HUES48 (cell line): ENCODE measurements around the gene CUX1.

ENCODE experiments used
- H3K27ac ChIP-seq: one replicate; pipeline ENCODE4 v1.7.0; 2013; ENCODE audit warnings: low read depth, low read length, inconsistent platforms
- H3K27me3 ChIP-seq: 2 replicates; pipeline ENCODE4 v1.6.1; 2013; ENCODE audit warnings: mild to moderate bottlenecking, low read length; ENCODE audit not compliant: control insufficient read depth, insufficient read depth
- H3K36me3 ChIP-seq: 2 replicates; pipeline ENCODE4 v1.6.1; 2013; ENCODE audit warnings: low read length; ENCODE audit not compliant: control insufficient read depth, insufficient read depth
- H3K4me1 ChIP-seq: 2 replicates; pipeline ENCODE4 v1.6.1; 2013; ENCODE audit warnings: mild to moderate bottlenecking, low read length; ENCODE audit not compliant: control insufficient read depth, insufficient read depth
- H3K4me3 ChIP-seq: 2 replicates; pipeline ENCODE4 v1.5.1; 2013; ENCODE audit warnings: mild to moderate bottlenecking, low read depth, low read length
- H3K9ac ChIP-seq: 2 replicates; pipeline ENCODE4 v1.6.1; 2013; ENCODE audit warnings: mild to moderate bottlenecking, low read depth, low read length, moderate library complexity
- H3K9me3 ChIP-seq: 2 replicates; pipeline ENCODE4 v1.6.1; 2013; ENCODE audit warnings: low read length; ENCODE audit not compliant: control insufficient read depth, insufficient read depth

CUX1 gene

GRCh38 chr7:101902680-101903514 lies 85.5 kb downstream of the CUX1 start:
- Histone ChIP-seq H3K4me3 (no peak overlapping the region), H3K4me1 (no peaks in the 10 kb centered on the region), H3K9ac (no peak overlapping the region), H3K9me3 (no peaks in the 10 kb centered on the region), H3K27me3 (no peaks in the 10 kb centered on the region), H3K27ac (no peak overlapping the region), H3K36me3 (no peaks in the 10 kb centered on the region; the same call in 1 of the 2 replicates)

DNA sequence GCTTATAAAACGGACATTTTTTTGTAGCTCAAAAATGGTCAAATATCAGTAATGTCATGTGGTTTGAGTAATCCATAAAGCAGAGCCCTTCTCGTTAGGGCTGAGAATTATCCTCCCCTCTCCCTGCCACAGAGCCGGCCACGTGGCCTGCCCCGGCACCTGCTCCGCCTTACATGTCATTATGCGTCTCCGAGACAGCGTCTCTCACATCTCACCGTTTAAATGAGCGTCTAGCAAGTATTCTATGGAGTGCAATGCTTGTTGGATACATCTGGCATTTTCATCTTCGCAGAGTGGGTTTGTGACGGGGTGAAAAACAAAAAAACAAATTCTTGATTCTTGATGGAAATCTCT lies 86.1 kb downstream of the CUX1 start:
- no peaks in the 10 kb centered on the region for H3K27me3 ChIP-seq
- no peak overlapping the region for H3K27ac ChIP-seq
- no peaks in the 10 kb centered on the region for H3K4me1 ChIP-seq
- no peaks in the 10 kb centered on the region for H3K9me3 ChIP-seq
- no peak overlapping the region for H3K9ac ChIP-seq
- no peak overlapping the region for H3K4me3 ChIP-seq
- H3K36me3 ChIP-seq, result no peaks in the 10 kb centered on the region; the same call in 1 of the 2 replicates

GRCh38 chr7:101904019-101904418 lies 86.6 kb downstream of the CUX1 start:
- H3K9me3 ChIP-seq, result no peaks in the 10 kb centered on the region
- no peaks in the 10 kb centered on the region; the same call in 1 of the 2 replicates for H3K36me3 ChIP-seq
- no peaks in the 10 kb centered on the region for H3K27me3 ChIP-seq

GRCh38 chr7:101905203-101905865 lies 87.9 kb downstream of the CUX1 start:
- no peaks in the 10 kb centered on the region; the same call in 1 of the 2 replicates for H3K36me3 ChIP-seq
- no peak overlapping the region for H3K9ac ChIP-seq
- H3K4me3 ChIP-seq, result no peak overlapping the region
- no peaks in the 10 kb centered on the region for H3K27me3 ChIP-seq
- no peak overlapping the region for H3K27ac ChIP-seq
- no peaks in the 10 kb centered on the region for H3K4me1 ChIP-seq
- H3K9me3 ChIP-seq, result no peaks in the 10 kb centered on the region

More at GRCh38 chr7:101904019-101904418, 86.6 kb downstream of the CUX1 start:
- Histone ChIP-seq H3K9ac (no peak overlapping the region), H3K4me1 (no peaks in the 10 kb centered on the region), H3K4me3 (no peak overlapping the region), H3K27ac (no peak overlapping the region)

- no peaks in the 10 kb centered on the region for H3K4me1 ChIP-seq
- no peaks in the 10 kb centered on the region for H3K9me3 ChIP-seq
- no peak overlapping the region for H3K4me3 ChIP-seq
- no peak overlapping the region for H3K27ac ChIP-seq
- no peaks in the 10 kb centered on the region for H3K27me3 ChIP-seq
- H3K9ac ChIP-seq, result no peak overlapping the region
- no peaks in the 10 kb centered on the region; the same call in 1 of the 2 replicates for H3K36me3 ChIP-seq
Measured at GRCh38 chr7:101906291-101907240, 89.1 kb downstream of the CUX1 start.

DNA sequence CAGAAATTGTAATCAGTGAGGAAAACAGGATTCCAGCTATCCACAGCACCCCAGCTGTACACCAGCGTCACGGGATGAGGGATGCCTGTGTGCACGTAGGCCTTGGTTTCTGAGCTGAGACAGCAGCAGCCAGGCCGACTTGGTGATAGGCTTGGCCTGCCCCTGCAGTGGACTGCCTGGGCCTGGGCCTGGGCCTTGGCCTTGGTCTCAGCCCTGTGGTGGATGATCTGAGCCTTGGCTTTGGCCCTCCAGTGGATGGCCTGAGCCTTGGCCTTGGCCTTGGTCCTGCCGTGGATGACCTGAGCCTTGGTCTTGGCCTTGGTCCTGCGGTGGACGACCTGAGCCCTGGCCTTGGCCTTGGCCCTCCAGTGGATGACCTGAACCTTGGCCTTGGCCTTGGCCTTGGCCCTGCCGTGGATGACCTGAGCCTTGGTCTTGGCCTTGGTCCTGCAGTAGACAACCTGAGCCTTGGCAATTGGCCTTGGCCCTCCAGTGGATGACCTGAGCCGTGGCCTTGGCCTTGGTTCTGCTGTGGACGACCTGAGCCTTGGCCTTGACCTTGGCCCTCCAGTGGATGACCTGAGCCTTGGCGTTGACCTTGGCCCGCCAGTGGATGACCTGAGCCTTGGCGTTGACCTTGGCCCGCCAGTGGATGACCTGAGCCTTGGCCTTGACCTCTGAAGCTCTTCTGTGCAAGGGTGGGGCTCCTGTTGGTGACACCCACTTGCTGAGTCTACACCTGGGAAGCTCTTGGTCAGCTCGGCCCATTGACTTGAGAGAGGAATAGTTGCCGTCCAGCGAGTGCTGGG lies 93.8 kb downstream of the CUX1 start:
- Histone ChIP-seq H3K27ac (no peak overlapping the region), H3K9ac (no peak overlapping the region), H3K9me3 (no peaks in the 10 kb centered on the region), H3K4me3 (no peak overlapping the region), H3K36me3 (peaks cover 8% of the 10 kb centered on the region), H3K4me1 (peaks cover 10% of the 10 kb centered on the region), H3K27me3 (no peaks in the 10 kb centered on the region)

GRCh38 chr7:101911800-101912715 lies 94.6 kb downstream of the CUX1 start:
- no peak overlapping the region for H3K9ac ChIP-seq
- H3K36me3 ChIP-seq, result peaks cover 17% of the 10 kb centered on the region
- no peaks in the 10 kb centered on the region for H3K27me3 ChIP-seq
- H3K4me3 ChIP-seq, result no peak overlapping the region
- H3K9me3 ChIP-seq, result no peaks in the 10 kb centered on the region
- H3K4me1 ChIP-seq, result peaks cover 10% of the 10 kb centered on the region
- H3K27ac ChIP-seq, result peak overlapping the region; percentile 45

DNA sequence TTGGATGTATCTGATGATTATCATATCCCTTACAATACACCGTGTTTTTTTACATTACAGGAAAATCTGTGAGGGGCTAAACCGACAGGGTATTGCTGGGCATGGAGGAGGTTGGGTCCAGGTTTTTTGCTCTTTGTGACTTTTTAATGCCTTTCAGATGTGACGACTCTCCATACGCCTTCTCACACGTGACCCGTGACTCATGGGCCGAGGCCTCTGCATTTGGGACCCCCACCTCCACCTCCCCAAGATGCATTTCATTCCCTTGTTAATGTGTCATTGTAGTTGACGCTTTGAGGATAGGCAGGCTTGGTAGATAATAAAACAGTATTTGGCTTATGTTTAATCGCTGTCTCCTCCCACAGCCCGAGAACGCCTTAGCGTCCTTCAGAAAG lies 95.3 kb downstream of the CUX1 start:
- no peak overlapping the region for H3K9ac ChIP-seq
- H3K4me1 ChIP-seq, result peaks cover 10% of the 10 kb centered on the region
- H3K27me3 ChIP-seq, result no peaks in the 10 kb centered on the region
- H3K9me3 ChIP-seq, result no peaks in the 10 kb centered on the region
- no peak overlapping the region for H3K4me3 ChIP-seq
- no peak overlapping the region for H3K27ac ChIP-seq
- peaks cover 23% of the 10 kb centered on the region for H3K36me3 ChIP-seq

GRCh38 chr7:101913247-101913721 lies 95.9 kb downstream of the CUX1 start:
- H3K36me3 ChIP-seq, result peaks cover 29% of the 10 kb centered on the region
- H3K9ac ChIP-seq, result no peak overlapping the region
- no peak overlapping the region for H3K27ac ChIP-seq
- no peak overlapping the region for H3K4me3 ChIP-seq
- no peaks in the 10 kb centered on the region for H3K27me3 ChIP-seq
- H3K9me3 ChIP-seq, result no peaks in the 10 kb centered on the region
- peaks cover 10% of the 10 kb centered on the region for H3K4me1 ChIP-seq
